Activated T-helper 1 cell treated with anti-CD3 and anti-CD28 coated beads, Interleukin-12 subunit alpha, Interleukin-12 subunit beta, Interleukin-2, Interleukin-4 antibody, amounts not matched to agents 30 ng/mL and 10 ng/mL and 1 ng/mL, durations not matched to agents 14 hours and 24 hours and 36 hours (primary cell): ENCODE data around the gene VSIG10L2. TPM values are rescaled to one million over a fixed set of nuclear protein-coding genes. Genes with fewer than 3 reads are reported as not detected.

Source experiments
- DNase-seq: peaks from one replicate; pipeline ENCODE4 v3.0.0; 2021; ENCODE audit warnings: low spot score
- H3K27ac Mint-ChIP-seq: one replicate; pipeline ENCODE4 v1.8.0; 2021; ENCODE audit warnings: mild to moderate bottlenecking, mixed read lengths
- H3K27me3 Mint-ChIP-seq: one replicate; pipeline ENCODE4 v1.8.0; 2022; ENCODE audit warnings: mild to moderate bottlenecking, moderate library complexity, mixed read lengths; ENCODE audit not compliant: insufficient read depth
- H3K36me3 Mint-ChIP-seq: one replicate; pipeline ENCODE4 v1.8.0; 2021; ENCODE audit warnings: low read depth, mixed read lengths
- H3K4me1 Mint-ChIP-seq: one replicate; pipeline ENCODE4 v1.8.0; 2021; ENCODE audit warnings: low read depth, mixed read lengths
- H3K4me3 Mint-ChIP-seq: one replicate; pipeline ENCODE4 v1.8.0; 2021; ENCODE audit warnings: mild to moderate bottlenecking, moderate library complexity, mixed read lengths
- H3K9me3 Mint-ChIP-seq: one replicate; pipeline ENCODE4 v1.8.0; 2021; ENCODE audit warnings: mixed read lengths
- intact Hi-C: fragments of 100-400 bp; cut with micrococcal nuclease; formaldehyde crosslinking; loops from one replicate; pipeline ENCODE4 v1.15.1; 2024
- total RNA-seq: library from RNA; stranded (reverse); gene quantifications from 2 replicates; pipeline ENCODE4 v1.2.3, GENCODE V29; 2022

The VSIG10L2 gene
- total RNA-seq, 1 donor from 2014 or later: not detected

- intact Hi-C loops: no loop called here
- H3K27me3 Mint-ChIP-seq: peaks cover 19% of the 10 kb centered on the region
- H3K36me3 Mint-ChIP-seq: no peaks in the 10 kb centered on the region
- no peak overlapping the region for H3K27ac Mint-ChIP-seq
- no peak for DNase-seq
- H3K4me3 Mint-ChIP-seq: no peak overlapping the region
- no peaks in the 10 kb centered on the region for H3K9me3 Mint-ChIP-seq
- H3K4me1 Mint-ChIP-seq: no peaks in the 10 kb centered on the region
Measured at GRCh38 chr11:125921042-125921441, 24.8 kb upstream of the VSIG10L2 start.

- H3K9me3 Mint-ChIP-seq: no peaks in the 10 kb centered on the region
- H3K27me3 Mint-ChIP-seq: peaks cover 16% of the 10 kb centered on the region
- intact Hi-C loops: no loop called here
- H3K36me3 Mint-ChIP-seq: no peaks in the 10 kb centered on the region
- no peak for DNase-seq
- no peaks in the 10 kb centered on the region for H3K4me1 Mint-ChIP-seq
- H3K4me3 Mint-ChIP-seq: no peak overlapping the region
- H3K27ac Mint-ChIP-seq: no peak overlapping the region
Measured at GRCh38 chr11:125922156-125922555, 23.7 kb upstream of the VSIG10L2 start.

GRCh38 chr11:125923012-125923579 is 22.7 kb upstream of the VSIG10L2 start:
- intact Hi-C loops: loop anchor here (1.0 kb wide), 3 partner anchors 271 to 557 kb away; partner anchors contain the start of genes FAM118B and RPUSD4
- Mint-ChIP-seq H3K36me3 (no peaks in the 10 kb centered on the region), H3K4me3 (no peak overlapping the region), H3K9me3 (no peaks in the 10 kb centered on the region), H3K27me3 (peaks cover 21% of the 10 kb centered on the region), H3K4me1 (no peaks in the 10 kb centered on the region), H3K27ac (no peak overlapping the region)
- peak; percentile 37 for DNase-seq

GRCh38 chr11:125923633-125924032 is 22.2 kb upstream of the VSIG10L2 start:
- no peaks in the 10 kb centered on the region for H3K4me1 Mint-ChIP-seq
- H3K27me3 Mint-ChIP-seq: peaks cover 21% of the 10 kb centered on the region
- no peak overlapping the region for H3K4me3 Mint-ChIP-seq
- no peak overlapping the region for H3K27ac Mint-ChIP-seq
- no peaks in the 10 kb centered on the region for H3K9me3 Mint-ChIP-seq
- no peak for DNase-seq
- H3K36me3 Mint-ChIP-seq: no peaks in the 10 kb centered on the region
- intact Hi-C loops: loop anchor here (1.0 kb wide), 3 partner anchors 271 to 557 kb away; partner anchors contain the start of genes FAM118B and RPUSD4

GRCh38 chr11:125924384-125925007 is 21.3 kb upstream of the VSIG10L2 start:
- no peaks in the 10 kb centered on the region for H3K36me3 Mint-ChIP-seq
- no peak overlapping the region for H3K4me3 Mint-ChIP-seq
- H3K9me3 Mint-ChIP-seq: no peaks in the 10 kb centered on the region
- intact Hi-C loops: no loop called here
- H3K4me1 Mint-ChIP-seq: no peaks in the 10 kb centered on the region
- no peak overlapping the region for H3K27ac Mint-ChIP-seq
- DNase-seq: no peak
- H3K27me3 Mint-ChIP-seq: peaks cover 25% of the 10 kb centered on the region

GRCh38 chr11:125925247-125925740 is 20.6 kb upstream of the VSIG10L2 start:
- no peak overlapping the region for H3K4me3 Mint-ChIP-seq
- H3K27ac Mint-ChIP-seq: no peak overlapping the region
- DNase-seq: no peak
- H3K36me3 Mint-ChIP-seq: no peaks in the 10 kb centered on the region
- H3K27me3 Mint-ChIP-seq: peaks cover 22% of the 10 kb centered on the region
- H3K9me3 Mint-ChIP-seq: no peaks in the 10 kb centered on the region
- no peaks in the 10 kb centered on the region for H3K4me1 Mint-ChIP-seq
- intact Hi-C loops: no loop called here

GRCh38 chr11:125925804-125926203 is 20.0 kb upstream of the VSIG10L2 start:
- no peak for DNase-seq
- intact Hi-C loops: no loop called here
- Mint-ChIP-seq H3K36me3 (no peaks in the 10 kb centered on the region), H3K9me3 (no peaks in the 10 kb centered on the region), H3K4me3 (no peak overlapping the region), H3K27me3 (peaks cover 22% of the 10 kb centered on the region), H3K4me1 (no peaks in the 10 kb centered on the region), H3K27ac (no peak overlapping the region)

- intact Hi-C loops: no loop called here
- no peak for DNase-seq
- no peak overlapping the region for H3K27ac Mint-ChIP-seq
- H3K4me3 Mint-ChIP-seq: no peak overlapping the region
- no peaks in the 10 kb centered on the region for H3K4me1 Mint-ChIP-seq
- H3K36me3 Mint-ChIP-seq: no peaks in the 10 kb centered on the region
- H3K9me3 Mint-ChIP-seq: no peaks in the 10 kb centered on the region
- H3K27me3 Mint-ChIP-seq: peaks cover 23% of the 10 kb centered on the region
Measured at GRCh38 chr11:125926682-125927081, 19.2 kb upstream of the VSIG10L2 start.

- Mint-ChIP-seq H3K27me3 (peaks cover 22% of the 10 kb centered on the region), H3K4me1 (no peaks in the 10 kb centered on the region), H3K9me3 (no peaks in the 10 kb centered on the region), H3K4me3 (no peak overlapping the region), H3K36me3 (no peaks in the 10 kb centered on the region), H3K27ac (no peak overlapping the region)
- intact Hi-C loops: no loop called here
- no peak for DNase-seq
Measured at GRCh38 chr11:125929445-125930075, 16.3 kb upstream of the VSIG10L2 start.

- H3K4me3 Mint-ChIP-seq: no peak overlapping the region
- intact Hi-C loops: no loop called here
- H3K4me1 Mint-ChIP-seq: no peaks in the 10 kb centered on the region
- no peak for DNase-seq
- peaks cover 22% of the 10 kb centered on the region for H3K27me3 Mint-ChIP-seq
- H3K9me3 Mint-ChIP-seq: no peaks in the 10 kb centered on the region
- no peak overlapping the region for H3K27ac Mint-ChIP-seq
- H3K36me3 Mint-ChIP-seq: no peaks in the 10 kb centered on the region
Measured at GRCh38 chr11:125930076-125930450, 15.8 kb upstream of the VSIG10L2 start.

GRCh38 chr11:125931116-125931515 is 14.7 kb upstream of the VSIG10L2 start:
- H3K9me3 Mint-ChIP-seq: no peaks in the 10 kb centered on the region
- intact Hi-C loops: no loop called here
- peaks cover 22% of the 10 kb centered on the region for H3K27me3 Mint-ChIP-seq
- no peak overlapping the region for H3K4me3 Mint-ChIP-seq
- no peak overlapping the region for H3K27ac Mint-ChIP-seq
- H3K4me1 Mint-ChIP-seq: no peaks in the 10 kb centered on the region
- no peak for DNase-seq
- H3K36me3 Mint-ChIP-seq: no peaks in the 10 kb centered on the region

GRCh38 chr11:125931668-125932067 is 14.2 kb upstream of the VSIG10L2 start:
- peaks cover 24% of the 10 kb centered on the region for H3K27me3 Mint-ChIP-seq
- no peak overlapping the region for H3K27ac Mint-ChIP-seq
- no peaks in the 10 kb centered on the region for H3K9me3 Mint-ChIP-seq
- no peaks in the 10 kb centered on the region for H3K36me3 Mint-ChIP-seq
- no peak for DNase-seq
- intact Hi-C loops: no loop called here
- H3K4me1 Mint-ChIP-seq: no peaks in the 10 kb centered on the region
- no peak overlapping the region for H3K4me3 Mint-ChIP-seq

GRCh38 chr11:125932301-125932700 is 13.5 kb upstream of the VSIG10L2 start:
- DNase-seq: no peak
- Mint-ChIP-seq H3K27me3 (peaks cover 28% of the 10 kb centered on the region), H3K27ac (no peak overlapping the region), H3K4me3 (no peak overlapping the region), H3K36me3 (no peaks in the 10 kb centered on the region), H3K4me1 (no peaks in the 10 kb centered on the region), H3K9me3 (no peaks in the 10 kb centered on the region)
- intact Hi-C loops: no loop called here
